ENCODE data around the gene DLST. TPM values are rescaled to one million over a fixed set of nuclear protein-coding genes. Genes with fewer than 3 reads are reported as not detected.

Gene DLST
- total and polyA plus RNA-seq, 2 experiments from 2014 or later = 10.8 to 68.7 TPM

DNA sequence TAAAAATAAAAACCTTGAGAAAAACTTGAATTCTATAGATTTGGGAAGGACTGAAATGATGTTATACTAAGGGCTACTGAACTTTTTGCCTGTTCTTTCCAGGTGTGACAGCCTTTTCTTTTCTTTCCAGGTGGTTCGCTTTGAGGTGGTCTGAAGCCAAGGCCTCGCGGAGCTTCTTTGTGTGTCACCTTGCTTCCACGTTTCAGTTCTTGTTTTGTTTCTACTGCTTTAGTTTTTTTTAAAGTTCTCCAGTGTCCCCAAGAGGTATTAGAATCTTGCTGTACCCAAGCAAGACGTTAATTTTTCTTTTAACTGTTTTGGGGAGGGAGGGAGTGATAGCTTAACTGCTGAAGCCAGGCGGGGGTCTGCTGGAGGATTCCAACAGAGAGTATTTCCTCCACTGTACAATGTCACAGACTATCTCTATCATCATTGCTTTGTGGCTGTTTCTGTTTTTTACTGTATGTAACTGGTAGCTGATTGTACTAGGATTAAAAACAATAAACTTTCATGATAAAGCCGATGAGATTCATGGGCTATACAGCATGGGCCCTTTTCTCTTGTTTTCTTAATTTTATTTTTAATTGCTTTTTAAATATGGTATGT is 46.0 kb upstream of the DLST start:
- peak overlapping the region; percentile 45 for H3K27ac ChIP-seq
- H3K36me3 ChIP-seq (replicated peaks; ENCODE audit: insufficient read depth, low read depth) = no peaks in the 10 kb centered on the region
- H4K20me1 ChIP-seq (ENCODE audit: insufficient read depth, poor library complexity, severe bottlenecking) = no peaks in the 10 kb centered on the region
- H3K9me3 ChIP-seq (ENCODE audit: low read depth) = no peaks in the 10 kb centered on the region
- no peaks in the 10 kb centered on the region for H3K79me2 ChIP-seq
- H3K4me3 ChIP-seq = no peak overlapping the region
- TF ChIP-seq EZH2phosphoT487 (IDR thresholded peaks at IDR 0.05; ENCODE audit: low read depth, severe bottlenecking, unreplicated experiment) (no peak), EZH2 (IDR thresholded peaks at IDR 0.05; ENCODE audit: borderline replicate concordance) (no peak)
- TF ChIP-seq, protein P1, sequence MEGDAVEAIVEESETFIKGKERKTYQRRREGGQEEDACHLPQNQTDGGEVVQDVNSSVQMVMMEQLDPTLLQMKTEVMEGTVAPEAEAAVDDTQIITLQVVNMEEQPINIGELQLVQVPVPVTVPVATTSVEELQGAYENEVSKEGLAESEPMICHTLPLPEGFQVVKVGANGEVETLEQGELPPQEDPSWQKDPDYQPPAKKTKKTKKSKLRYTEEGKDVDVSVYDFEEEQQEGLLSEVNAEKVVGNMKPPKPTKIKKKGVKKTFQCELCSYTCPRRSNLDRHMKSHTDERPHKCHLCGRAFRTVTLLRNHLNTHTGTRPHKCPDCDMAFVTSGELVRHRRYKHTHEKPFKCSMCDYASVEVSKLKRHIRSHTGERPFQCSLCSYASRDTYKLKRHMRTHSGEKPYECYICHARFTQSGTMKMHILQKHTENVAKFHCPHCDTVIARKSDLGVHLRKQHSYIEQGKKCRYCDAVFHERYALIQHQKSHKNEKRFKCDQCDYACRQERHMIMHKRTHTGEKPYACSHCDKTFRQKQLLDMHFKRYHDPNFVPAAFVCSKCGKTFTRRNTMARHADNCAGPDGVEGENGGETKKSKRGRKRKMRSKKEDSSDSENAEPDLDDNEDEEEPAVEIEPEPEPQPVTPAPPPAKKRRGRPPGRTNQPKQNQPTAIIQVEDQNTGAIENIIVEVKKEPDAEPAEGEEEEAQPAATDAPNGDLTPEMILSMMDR (IDR thresholded peaks at IDR 0.05; ENCODE audit: poor library complexity) = no peak
- no peaks in the 10 kb centered on the region for H3K9me2 ChIP-seq (replicated peaks; ENCODE audit: insufficient read depth)
- no peaks in the 10 kb centered on the region for H3K4me1 ChIP-seq (ENCODE audit: insufficient read depth)
- WGBS (ENCODE audit: low lambda C conversion rate, missing lambda C conversion rate) = 81% methylated on average over 7 of the region's 7 CpGs
- H3K27me3 ChIP-seq = no peaks in the 10 kb centered on the region
- no peak overlapping the region for H3K4me2 ChIP-seq
- no peak for DNase-seq (ENCODE audit: low spot score)
- H2AFZ ChIP-seq = no peak overlapping the region

DNA sequence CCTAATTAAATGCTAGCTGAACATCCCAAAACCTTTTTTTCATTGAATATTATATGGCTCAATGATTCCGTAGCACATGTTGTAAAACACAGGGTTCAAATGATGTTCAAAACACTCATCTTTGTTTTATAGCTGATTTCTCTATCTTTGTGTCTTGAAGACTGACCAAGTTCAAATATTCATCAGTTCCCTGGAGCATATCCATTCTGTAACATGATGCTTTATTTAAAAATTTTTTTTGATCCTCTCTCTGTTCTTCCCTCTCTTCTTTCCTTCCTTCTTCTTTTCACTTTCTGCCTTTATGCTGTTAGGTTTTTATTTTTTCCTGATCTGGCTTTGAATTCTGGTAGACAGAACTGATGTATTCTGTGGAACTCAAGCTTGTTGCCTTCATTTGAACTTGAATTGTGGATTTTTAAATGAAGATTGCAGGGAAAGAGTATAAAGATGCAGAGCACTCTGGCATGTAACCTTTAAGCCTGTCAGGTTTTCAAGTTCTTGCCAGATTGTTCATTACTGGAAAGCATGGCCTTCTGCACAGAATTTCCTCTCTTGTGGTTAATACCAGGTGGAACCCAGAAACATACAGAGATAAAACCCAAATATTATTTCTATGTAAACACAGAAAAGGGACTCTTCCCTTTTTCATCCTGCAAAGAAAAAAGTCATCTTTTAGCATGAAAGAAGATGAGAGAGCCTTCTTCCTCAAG is 45.3 kb upstream of the DLST start:
- WGBS (ENCODE audit: low lambda C conversion rate, missing lambda C conversion rate) = 74% methylated on average over 1 of the region's 1 CpG
- no peak overlapping the region for H2AFZ ChIP-seq
- H3K4me2 ChIP-seq = no peak overlapping the region

GRCh38 chr14:74838166-74838565 is 43.5 kb upstream of the DLST start:
- H4K20me1 ChIP-seq (ENCODE audit: insufficient read depth, poor library complexity, severe bottlenecking) = no peaks in the 10 kb centered on the region
- H3K79me2 ChIP-seq = no peaks in the 10 kb centered on the region
- H3K4me2 ChIP-seq = no peak overlapping the region
- no peaks in the 10 kb centered on the region for H3K9me3 ChIP-seq (ENCODE audit: low read depth)
- TF ChIP-seq EZH2phosphoT487 (IDR thresholded peaks at IDR 0.05; ENCODE audit: low read depth, severe bottlenecking, unreplicated experiment) = no peak
- TF ChIP-seq, protein P1 (IDR thresholded peaks at IDR 0.05; ENCODE audit: poor library complexity) = no peak
- TF ChIP-seq EZH2 (IDR thresholded peaks at IDR 0.05; ENCODE audit: borderline replicate concordance) = no peak
- no peak overlapping the region for H3K27ac ChIP-seq
- no peak for DNase-seq (ENCODE audit: low spot score)
- no peak overlapping the region for H3K4me3 ChIP-seq
- no peaks in the 10 kb centered on the region for H3K9me2 ChIP-seq (replicated peaks; ENCODE audit: insufficient read depth)
- WGBS (ENCODE audit: low lambda C conversion rate, missing lambda C conversion rate) = 71% methylated on average over 2 of the region's 2 CpGs
- no peaks in the 10 kb centered on the region for H3K27me3 ChIP-seq
- H3K4me1 ChIP-seq (ENCODE audit: insufficient read depth) = no peaks in the 10 kb centered on the region
- no peaks in the 10 kb centered on the region for H3K36me3 ChIP-seq (replicated peaks; ENCODE audit: insufficient read depth, low read depth)
- no peak overlapping the region for H2AFZ ChIP-seq

More for the DNA sequence above, 45.3 kb upstream of the DLST start:
- Histone ChIP-seq H3K79me2 (no peaks in the 10 kb centered on the region), H4K20me1 (ENCODE audit: insufficient read depth, poor library complexity, severe bottlenecking) (no peaks in the 10 kb centered on the region), H3K4me1 (ENCODE audit: insufficient read depth) (no peaks in the 10 kb centered on the region), H3K4me3 (no peak overlapping the region), H3K36me3 (replicated peaks; ENCODE audit: insufficient read depth, low read depth) (no peaks in the 10 kb centered on the region), H3K27me3 (no peaks in the 10 kb centered on the region), H3K9me3 (ENCODE audit: low read depth) (no peaks in the 10 kb centered on the region), H3K9me2 (replicated peaks; ENCODE audit: insufficient read depth) (no peaks in the 10 kb centered on the region), H3K27ac (no peak overlapping the region)
- no peak for TF ChIP-seq EZH2phosphoT487 (IDR thresholded peaks at IDR 0.05; ENCODE audit: low read depth, severe bottlenecking, unreplicated experiment)
- TF ChIP-seq, protein P1 (IDR thresholded peaks at IDR 0.05; ENCODE audit: poor library complexity) = no peak
- no peak for TF ChIP-seq EZH2 (IDR thresholded peaks at IDR 0.05; ENCODE audit: borderline replicate concordance)
- DNase-seq (ENCODE audit: low spot score) = no peak

All from hepatocyte (in vitro differentiated cells).